CD14-positive monocyte (primary cell): ENCODE measurements around the gene SUGT1. TPM values are rescaled to one million over a fixed set of nuclear protein-coding genes. Genes with fewer than 3 reads are reported as not detected.

Experiments
- DNase-seq, 3 donors: peaks; one replicate each; pipeline ENCODE4 v3.0.0-alpha.2; 2011 to 2022
- H2AFZ ChIP-seq: 2 replicates; pipeline ENCODE4 v1.6.0; 2012; ENCODE audit warnings: mild to moderate bottlenecking, low read depth, low read length, inconsistent platforms; ENCODE audit not compliant: insufficient read depth, poor library complexity, severe bottlenecking
- H3K27ac ChIP-seq, 2 donors: 1 replicate in 1 of 2; 2 replicates in 1 of 2; pipeline ENCODE4 v1.5.1; 2012 to 2013; ENCODE audit warnings: low read length in 2 of 2, control low read depth in 1 of 2, inconsistent platforms in 1 of 2, low read depth in 1 of 2, mild to moderate bottlenecking in 1 of 2
- H3K27me3 ChIP-seq, 2 donors: one replicate each; pipeline versions ENCODE4 v1.6.0 to v1.6.1; 2011 to 2013; ENCODE audit warnings: low read length in 2 of 2; ENCODE audit not compliant: control insufficient read depth in 2 of 2, insufficient read depth in 2 of 2
- H3K36me3 ChIP-seq, 2 donors: replicated peaks in 1 of 2; 1 replicate in 1 of 2; 2 replicates in 1 of 2; pipeline versions ENCODE4 v1.5.1 to v1.6.1; 2012 to 2013; ENCODE audit warnings: low read length in 2 of 2, control low read depth in 1 of 2, inconsistent platforms in 1 of 2, mild to moderate bottlenecking in 1 of 2; ENCODE audit not compliant: insufficient read depth in 2 of 2, control insufficient read depth in 1 of 2
- H3K4me1 ChIP-seq, 2 donors: 1 replicate in 1 of 2; 2 replicates in 1 of 2; pipeline versions ENCODE4 v1.5.1 to v1.6.1; 2012 to 2013; ENCODE audit warnings: low read length in 2 of 2, control low read depth in 1 of 2, inconsistent platforms in 1 of 2, mild to moderate bottlenecking in 1 of 2, moderate library complexity in 1 of 2; ENCODE audit not compliant: insufficient read depth in 2 of 2, control insufficient read depth in 1 of 2
- H3K4me2 ChIP-seq: replicated peaks from 2 replicates; pipeline ENCODE3; 2012; ENCODE audit warnings: low read length, moderate library complexity, mild to moderate bottlenecking; ENCODE audit not compliant: poor library complexity, severe bottlenecking; ENCODE audit errors: extremely low read depth
- H3K4me3 ChIP-seq, 3 experiments: fragments of 200-600 bp in 1 of 3; sonication (generic) in 1 of 3; replicated peaks in 1 of 3; 1 replicate in 2 of 3; 2 replicates in 1 of 3; pipeline ENCODE4 v1.5.1; 2011 to 2013; ENCODE audit warnings: low read length in 3 of 3, mild to moderate bottlenecking in 3 of 3, control low read depth in 2 of 3, low read depth in 2 of 3, inconsistent platforms in 1 of 3, moderate library complexity in 1 of 3
- H3K79me2 ChIP-seq: 2 replicates; pipeline ENCODE4 v1.6.0; 2012; ENCODE audit warnings: mild to moderate bottlenecking, control low read depth, inconsistent platforms, low read length, moderate library complexity; ENCODE audit not compliant: insufficient read depth
- H3K9ac ChIP-seq: 2 replicates; pipeline ENCODE4 v1.6.0; 2017; ENCODE audit warnings: low read length, mild to moderate bottlenecking; ENCODE audit not compliant: insufficient read depth, poor library complexity, severe bottlenecking
- H3K9me3 ChIP-seq, 2 donors: replicated peaks in 1 of 2; 1 replicate in 1 of 2; 2 replicates in 1 of 2; pipeline versions ENCODE4 v1.5.1 to v1.6.1; 2012 to 2013; ENCODE audit warnings: low read length in 2 of 2, control low read depth in 1 of 2; ENCODE audit not compliant: control insufficient read depth in 1 of 2, insufficient read depth in 1 of 2
- H4K20me1 ChIP-seq: 2 replicates; pipeline ENCODE4 v1.6.0; 2012; ENCODE audit warnings: mild to moderate bottlenecking, low read length, control low read depth, moderate library complexity; ENCODE audit not compliant: insufficient read depth
- H3K27ac Mint-ChIP-seq, 7 donors: one replicate each; pipeline ENCODE4 v1.8.0; 2020; ENCODE audit warnings: mild to moderate bottlenecking in 7 of 7, mixed read lengths in 7 of 7, moderate library complexity in 6 of 7, inconsistent platforms in 2 of 7
- H3K27me3 Mint-ChIP-seq, 3 donors: one replicate each; pipeline ENCODE4 v1.8.0; 2021 to 2022; ENCODE audit warnings: low read depth in 3 of 3, mild to moderate bottlenecking in 3 of 3, mixed read lengths in 3 of 3, moderate library complexity in 3 of 3, inconsistent platforms in 1 of 3
- H3K36me3 Mint-ChIP-seq, 2 donors: one replicate each; pipeline ENCODE4 v1.8.0; 2020; ENCODE audit warnings: mixed read lengths in 2 of 2, inconsistent platforms in 1 of 2, mild to moderate bottlenecking in 1 of 2
- H3K4me1 Mint-ChIP-seq: one replicate; pipeline ENCODE4 v1.8.0; 2020; ENCODE audit warnings: mild to moderate bottlenecking, mixed read lengths
- H3K4me3 Mint-ChIP-seq, 2 donors: one replicate each; pipeline ENCODE4 v1.8.0; 2020; ENCODE audit warnings: mild to moderate bottlenecking in 2 of 2, mixed read lengths in 2 of 2, moderate library complexity in 1 of 2
- H3K9me3 Mint-ChIP-seq, 7 donors: one replicate each; pipeline ENCODE4 v1.8.0; 2020 to 2022; ENCODE audit warnings: mixed read lengths in 7 of 7, mild to moderate bottlenecking in 6 of 7, moderate library complexity in 6 of 7, inconsistent platforms in 2 of 7
- WGBS: methylation state at CpG from one replicate; pipeline ENCODE4 v1.1.5; 2013; ENCODE audit warnings: missing lambda C conversion rate; ENCODE audit not compliant: insufficient coverage; 5-methylcytosine and 5-hydroxymethylcytosine counted together
- intact Hi-C, 2 donors: fragments of 100-400 bp; cut with micrococcal nuclease; formaldehyde crosslinking; loops; one replicate each; pipeline versions ENCODE4 v1.15.0 to v1.15.1; 2023
- polyA plus RNA-seq, 3 donors: library from polyadenylated mRNA; depleted of rRNA in 1 of 3; unstranded in 2 of 3; stranded (reverse) in 1 of 3; fragments of 300-500 nt in 2 of 3; fragments of >200 nt in 1 of 3; fragmentation: Illumina TruSeq in 2 of 3; gene quantifications; 1 replicate in 2 of 3; 2 replicates in 1 of 3; pipeline ENCODE4 v1.2.3, GENCODE V29; 2012 to 2021
- TF ChIP-seq, protein P1 (sequence below): fragments of 200-600 bp; IDR thresholded peaks from one replicate; pipeline ENCODE4 v1.8.0; 2022; ENCODE audit warnings: antibody characterized with exemption, mild to moderate bottlenecking

Gene SUGT1
- polyA plus RNA-seq, 3 donors: 18.1 to 40.1 (median 37.7) TPM

DNA sequence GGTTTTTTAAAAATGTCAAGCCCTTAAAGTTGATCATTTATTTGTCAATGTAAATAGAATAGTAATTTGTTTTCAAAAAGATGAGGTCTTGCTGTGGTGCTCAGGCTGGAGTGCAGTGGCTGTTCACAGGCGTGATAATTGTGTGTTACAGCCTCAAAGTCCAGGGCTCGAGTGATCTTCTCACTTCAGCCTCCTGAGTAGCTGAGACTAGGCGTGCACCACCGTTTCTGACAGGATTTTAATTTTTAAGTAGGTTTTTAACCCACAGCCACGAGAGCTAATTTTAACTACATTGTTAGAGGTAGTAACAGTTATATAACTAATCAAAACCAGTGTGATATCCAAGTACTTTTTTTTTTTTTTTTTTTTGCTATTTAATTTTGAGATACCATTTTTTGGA lies 43.9 kb downstream of the SUGT1 start:
- Mint-ChIP-seq H3K27me3 (peaks cover 0 to 2% (median 0%) of the 10 kb centered on the region in 3 donors), H3K9me3 (peaks cover 0 to 5% (median 0%) of the 10 kb centered on the region in 7 donors), H3K27ac (no peak overlapping the region), H3K4me3 (no peak overlapping the region), H3K36me3 (peaks cover 17 to 24% of the 10 kb centered on the region in 2 donors), H3K4me1 (peaks cover 18% of the 10 kb centered on the region)
- peaks cover 0 to 15% of the 10 kb centered on the region in 2 donors for H3K36me3 ChIP-seq
- H3K27ac ChIP-seq: no peak overlapping the region
- H2AFZ ChIP-seq: no peak overlapping the region
- no peaks in the 10 kb centered on the region for H3K27me3 ChIP-seq
- H3K79me2 ChIP-seq: no peaks in the 10 kb centered on the region
- intact Hi-C loops: no loop called here
- H3K9ac ChIP-seq: no peak overlapping the region
- H3K4me2 ChIP-seq: no peak overlapping the region
- no peak overlapping the region for H3K4me3 ChIP-seq
- TF ChIP-seq, protein P1, sequence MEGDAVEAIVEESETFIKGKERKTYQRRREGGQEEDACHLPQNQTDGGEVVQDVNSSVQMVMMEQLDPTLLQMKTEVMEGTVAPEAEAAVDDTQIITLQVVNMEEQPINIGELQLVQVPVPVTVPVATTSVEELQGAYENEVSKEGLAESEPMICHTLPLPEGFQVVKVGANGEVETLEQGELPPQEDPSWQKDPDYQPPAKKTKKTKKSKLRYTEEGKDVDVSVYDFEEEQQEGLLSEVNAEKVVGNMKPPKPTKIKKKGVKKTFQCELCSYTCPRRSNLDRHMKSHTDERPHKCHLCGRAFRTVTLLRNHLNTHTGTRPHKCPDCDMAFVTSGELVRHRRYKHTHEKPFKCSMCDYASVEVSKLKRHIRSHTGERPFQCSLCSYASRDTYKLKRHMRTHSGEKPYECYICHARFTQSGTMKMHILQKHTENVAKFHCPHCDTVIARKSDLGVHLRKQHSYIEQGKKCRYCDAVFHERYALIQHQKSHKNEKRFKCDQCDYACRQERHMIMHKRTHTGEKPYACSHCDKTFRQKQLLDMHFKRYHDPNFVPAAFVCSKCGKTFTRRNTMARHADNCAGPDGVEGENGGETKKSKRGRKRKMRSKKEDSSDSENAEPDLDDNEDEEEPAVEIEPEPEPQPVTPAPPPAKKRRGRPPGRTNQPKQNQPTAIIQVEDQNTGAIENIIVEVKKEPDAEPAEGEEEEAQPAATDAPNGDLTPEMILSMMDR: no peak
- H4K20me1 ChIP-seq: no peaks in the 10 kb centered on the region
- 100% methylated on average over 1 of the region's 5 CpGs for WGBS
- peaks cover 8 to 9% of the 10 kb centered on the region in 2 donors for H3K4me1 ChIP-seq
- no peaks in the 10 kb centered on the region for H3K9me3 ChIP-seq
- no peak for DNase-seq

DNA sequence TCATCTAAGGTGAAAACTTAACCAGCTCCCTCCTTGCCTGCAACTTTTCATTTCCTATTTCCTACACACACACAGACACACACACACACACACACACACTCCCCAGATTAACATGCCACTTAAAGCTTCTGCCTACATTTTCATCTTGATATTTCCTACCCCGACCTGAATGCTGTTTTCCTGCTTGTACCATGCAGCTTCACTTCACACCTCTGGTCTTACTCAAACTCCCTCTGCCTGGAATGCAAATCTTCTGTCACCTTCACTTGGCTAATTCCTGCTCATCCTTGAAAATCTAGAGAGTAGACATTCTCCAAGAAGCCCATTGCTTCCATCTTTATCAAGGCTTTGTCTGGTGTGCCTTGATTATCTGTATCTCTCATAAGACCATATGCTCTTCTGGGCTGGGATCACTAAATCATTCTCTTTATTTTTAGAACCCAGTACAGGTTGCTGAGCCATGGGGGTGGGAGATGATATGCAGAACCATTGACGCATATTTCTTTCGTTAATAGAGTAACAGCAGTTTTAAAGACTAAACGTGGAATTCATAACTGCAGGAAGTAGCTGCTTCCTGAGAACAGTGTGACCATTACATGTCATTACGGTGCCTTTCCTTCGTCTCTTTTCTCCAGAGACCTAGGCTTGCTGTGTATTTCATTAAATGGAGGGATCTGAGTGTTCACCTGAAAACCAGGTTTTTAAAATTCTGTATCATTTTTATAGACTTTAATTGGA lies 49.3 kb downstream of the SUGT1 start:
- 10% methylated on average over 6 of the region's 6 CpGs for WGBS
- Histone ChIP-seq H3K9me3 (no peaks in the 10 kb centered on the region), H3K27me3 (no peaks in the 10 kb centered on the region), H3K36me3 (peaks cover 0 to 9% of the 10 kb centered on the region in 2 donors), H3K4me3 (no peak overlapping the region), H2AFZ (no peak overlapping the region), H3K79me2 (no peaks in the 10 kb centered on the region), H3K4me2 (no peak overlapping the region), H3K9ac (no peak overlapping the region), H4K20me1 (no peaks in the 10 kb centered on the region), H3K27ac (no peak overlapping the region), H3K4me1 (peaks cover 0 to 4% of the 10 kb centered on the region in 2 donors)
- Mint-ChIP-seq H3K4me3 (no peak overlapping the region), H3K36me3 (peaks cover 15 to 18% of the 10 kb centered on the region in 2 donors), H3K27me3 (peaks cover 0 to 2% (median 0%) of the 10 kb centered on the region in 3 donors), H3K27ac (no peak overlapping the region), H3K9me3 (no peaks in the 10 kb centered on the region), H3K4me1 (peaks cover 12% of the 10 kb centered on the region)
- no peak for DNase-seq
- intact Hi-C loops: no loop called here
- TF ChIP-seq, protein P1: no peak
